ENCODE measurements around the gene COLEC11. TPM values are rescaled to one million over a fixed set of nuclear protein-coding genes. Genes with fewer than 3 reads are reported as not detected.
A peak's percentile ranks its signal among the peaks of the same experiment; 100 is the strongest.

Gene COLEC11
- total and polyA plus RNA-seq, 2 of the 13 experiments (the other 11 are each of a cell fraction or from before 2014, with no cell fraction given) = 1.5 to 3.0 TPM

DNA sequence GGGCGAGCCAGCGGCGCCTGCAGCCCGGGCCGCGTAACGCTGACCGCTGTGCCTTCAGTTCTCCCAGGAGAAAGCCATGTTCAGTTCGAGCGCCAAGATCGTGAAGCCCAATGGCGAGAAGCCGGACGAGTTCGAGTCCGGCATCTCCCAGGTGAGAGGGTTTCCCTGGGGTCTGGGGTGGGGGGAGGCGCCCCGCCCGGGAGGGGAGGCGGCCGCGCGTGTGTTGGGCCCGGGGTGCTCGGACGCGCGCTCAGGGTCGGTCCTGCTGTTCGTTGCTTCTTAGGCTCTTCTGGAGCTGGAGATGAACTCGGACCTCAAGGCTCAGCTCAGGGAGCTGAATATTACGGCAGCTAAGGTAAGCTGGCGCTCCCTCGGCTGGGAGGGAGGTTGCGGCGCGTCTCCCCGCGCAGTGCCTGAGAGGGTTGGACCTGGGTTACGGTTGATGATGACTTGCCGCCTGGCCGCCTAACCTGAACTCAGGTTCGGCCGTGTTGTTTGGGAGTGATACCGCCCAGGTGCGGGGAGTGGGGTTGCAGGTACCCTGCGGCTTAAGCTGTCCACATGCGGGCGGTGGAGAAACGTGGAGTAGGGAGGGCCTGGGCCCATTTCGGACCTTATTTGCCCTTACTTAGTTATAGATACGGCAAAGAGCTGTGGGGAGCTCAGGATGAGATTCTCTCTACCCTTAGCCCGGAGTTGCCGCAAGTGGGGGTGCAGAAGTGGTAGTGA lies 19.2 kb upstream of the COLEC11 start (continued):
- TF ChIP-seq PAWR (CRISPR knock-in tag; IDR thresholded peaks at IDR 0.05; ENCODE audit: borderline replicate concordance) (no peak; the same call in 1 of the 2 replicates), MYNN (CRISPR knock-in tag; IDR thresholded peaks at IDR 0.05; ENCODE audit: low read depth) (no peak), NCOA5 (CRISPR knock-in tag; IDR thresholded peaks at IDR 0.05) (no peak), ZNF441 (CRISPR knock-in tag; IDR thresholded peaks at IDR 0.05; ENCODE audit: borderline replicate concordance) (no peak), ZNF878 (CRISPR knock-in tag; IDR thresholded peaks at IDR 0.05) (no peak), ZNF432 (CRISPR knock-in tag; IDR thresholded peaks at IDR 0.05; ENCODE audit: borderline replicate concordance) (0 out of 2 replicates have a peak, but pooled peaks have one; percentile 46), NFE2L1 (CRISPR knock-in tag; IDR thresholded peaks at IDR 0.05; ENCODE audit: borderline replicate concordance) (0 out of 2 replicates have a peak, but pooled peaks have one; percentile 2), SSRP1 (CRISPR knock-in tag; IDR thresholded peaks at IDR 0.05) (no peak), FOSL1 (CRISPR knock-in tag; IDR thresholded peaks at IDR 0.05; ENCODE audit: borderline replicate concordance) (no peak), MEF2D (CRISPR knock-in tag; IDR thresholded peaks at IDR 0.05) (0 out of 2 replicates have a peak, but pooled peaks have one; percentile 47), EP300 (IDR thresholded peaks at IDR 0.05; ENCODE audit: low read depth in 2 of 2, low read length in 2 of 2) (no peak), EP300 (CRISPR knock-in tag; IDR thresholded peaks at IDR 0.05; ENCODE audit: borderline replicate concordance) (no peak), FOXO1 (CRISPR knock-in tag; IDR thresholded peaks at IDR 0.05) (peak; percentile 62), ATF7 (IDR thresholded peaks at IDR 0.05) (no peak), ATF7 (CRISPR knock-in tag; IDR thresholded peaks at IDR 0.05) (no peak; the same call in 1 of the 2 replicates), SKI (IDR thresholded peaks at IDR 0.05; ENCODE audit: partially characterized antibody) (no peak), TAF1 (CRISPR knock-in tag; IDR thresholded peaks at IDR 0.05) (no peak)
- TF ChIP-seq, protein P1, sequence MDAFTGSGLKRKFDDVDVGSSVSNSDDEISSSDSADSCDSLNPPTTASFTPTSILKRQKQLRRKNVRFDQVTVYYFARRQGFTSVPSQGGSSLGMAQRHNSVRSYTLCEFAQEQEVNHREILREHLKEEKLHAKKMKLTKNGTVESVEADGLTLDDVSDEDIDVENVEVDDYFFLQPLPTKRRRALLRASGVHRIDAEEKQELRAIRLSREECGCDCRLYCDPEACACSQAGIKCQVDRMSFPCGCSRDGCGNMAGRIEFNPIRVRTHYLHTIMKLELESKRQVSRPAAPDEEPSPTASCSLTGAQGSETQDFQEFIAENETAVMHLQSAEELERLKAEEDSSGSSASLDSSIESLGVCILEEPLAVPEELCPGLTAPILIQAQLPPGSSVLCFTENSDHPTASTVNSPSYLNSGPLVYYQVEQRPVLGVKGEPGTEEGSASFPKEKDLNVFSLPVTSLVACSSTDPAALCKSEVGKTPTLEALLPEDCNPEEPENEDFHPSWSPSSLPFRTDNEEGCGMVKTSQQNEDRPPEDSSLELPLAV (CRISPR knock-in tag; conservative IDR thresholded peaks at IDR 0.05; ENCODE audit: low read depth) = no peak
- TF ChIP-seq, protein P2, sequence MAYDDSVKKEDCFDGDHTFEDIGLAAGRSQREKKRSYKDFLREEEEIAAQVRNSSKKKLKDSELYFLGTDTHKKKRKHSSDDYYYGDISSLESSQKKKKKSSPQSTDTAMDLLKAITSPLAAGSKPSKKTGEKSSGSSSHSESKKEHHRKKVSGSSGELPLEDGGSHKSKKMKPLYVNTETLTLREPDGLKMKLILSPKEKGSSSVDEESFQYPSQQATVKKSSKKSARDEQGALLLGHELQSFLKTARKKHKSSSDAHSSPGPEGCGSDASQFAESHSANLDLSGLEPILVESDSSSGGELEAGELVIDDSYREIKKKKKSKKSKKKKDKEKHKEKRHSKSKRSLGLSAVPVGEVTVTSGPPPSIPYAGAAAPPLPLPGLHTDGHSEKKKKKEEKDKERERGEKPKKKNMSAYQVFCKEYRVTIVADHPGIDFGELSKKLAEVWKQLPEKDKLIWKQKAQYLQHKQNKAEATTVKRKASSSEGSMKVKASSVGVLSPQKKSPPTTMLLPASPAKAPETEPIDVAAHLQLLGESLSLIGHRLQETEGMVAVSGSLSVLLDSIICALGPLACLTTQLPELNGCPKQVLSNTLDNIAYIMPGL (CRISPR knock-in tag; IDR thresholded peaks at IDR 0.05; ENCODE audit: borderline replicate concordance in 1 of 2, low read depth in 1 of 2) = peak in 1 of 2 experiments; percentile 84; a peak in 1 of 4 replicates
- TF ChIP-seq, protein P3, sequence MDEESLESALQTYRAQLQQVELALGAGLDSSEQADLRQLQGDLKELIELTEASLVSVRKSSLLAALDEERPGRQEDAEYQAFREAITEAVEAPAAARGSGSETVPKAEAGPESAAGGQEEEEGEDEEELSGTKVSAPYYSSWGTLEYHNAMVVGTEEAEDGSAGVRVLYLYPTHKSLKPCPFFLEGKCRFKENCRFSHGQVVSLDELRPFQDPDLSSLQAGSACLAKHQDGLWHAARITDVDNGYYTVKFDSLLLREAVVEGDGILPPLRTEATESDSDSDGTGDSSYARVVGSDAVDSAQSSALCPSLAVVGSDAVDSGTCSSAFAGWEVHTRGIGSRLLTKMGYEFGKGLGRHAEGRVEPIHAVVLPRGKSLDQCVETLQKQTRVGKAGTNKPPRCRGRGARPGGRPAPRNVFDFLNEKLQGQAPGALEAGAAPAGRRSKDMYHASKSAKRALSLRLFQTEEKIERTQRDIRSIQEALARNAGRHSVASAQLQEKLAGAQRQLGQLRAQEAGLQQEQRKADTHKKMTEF (CRISPR knock-in tag; IDR thresholded peaks at IDR 0.05) = no peak
- TF ChIP-seq, protein P4, sequence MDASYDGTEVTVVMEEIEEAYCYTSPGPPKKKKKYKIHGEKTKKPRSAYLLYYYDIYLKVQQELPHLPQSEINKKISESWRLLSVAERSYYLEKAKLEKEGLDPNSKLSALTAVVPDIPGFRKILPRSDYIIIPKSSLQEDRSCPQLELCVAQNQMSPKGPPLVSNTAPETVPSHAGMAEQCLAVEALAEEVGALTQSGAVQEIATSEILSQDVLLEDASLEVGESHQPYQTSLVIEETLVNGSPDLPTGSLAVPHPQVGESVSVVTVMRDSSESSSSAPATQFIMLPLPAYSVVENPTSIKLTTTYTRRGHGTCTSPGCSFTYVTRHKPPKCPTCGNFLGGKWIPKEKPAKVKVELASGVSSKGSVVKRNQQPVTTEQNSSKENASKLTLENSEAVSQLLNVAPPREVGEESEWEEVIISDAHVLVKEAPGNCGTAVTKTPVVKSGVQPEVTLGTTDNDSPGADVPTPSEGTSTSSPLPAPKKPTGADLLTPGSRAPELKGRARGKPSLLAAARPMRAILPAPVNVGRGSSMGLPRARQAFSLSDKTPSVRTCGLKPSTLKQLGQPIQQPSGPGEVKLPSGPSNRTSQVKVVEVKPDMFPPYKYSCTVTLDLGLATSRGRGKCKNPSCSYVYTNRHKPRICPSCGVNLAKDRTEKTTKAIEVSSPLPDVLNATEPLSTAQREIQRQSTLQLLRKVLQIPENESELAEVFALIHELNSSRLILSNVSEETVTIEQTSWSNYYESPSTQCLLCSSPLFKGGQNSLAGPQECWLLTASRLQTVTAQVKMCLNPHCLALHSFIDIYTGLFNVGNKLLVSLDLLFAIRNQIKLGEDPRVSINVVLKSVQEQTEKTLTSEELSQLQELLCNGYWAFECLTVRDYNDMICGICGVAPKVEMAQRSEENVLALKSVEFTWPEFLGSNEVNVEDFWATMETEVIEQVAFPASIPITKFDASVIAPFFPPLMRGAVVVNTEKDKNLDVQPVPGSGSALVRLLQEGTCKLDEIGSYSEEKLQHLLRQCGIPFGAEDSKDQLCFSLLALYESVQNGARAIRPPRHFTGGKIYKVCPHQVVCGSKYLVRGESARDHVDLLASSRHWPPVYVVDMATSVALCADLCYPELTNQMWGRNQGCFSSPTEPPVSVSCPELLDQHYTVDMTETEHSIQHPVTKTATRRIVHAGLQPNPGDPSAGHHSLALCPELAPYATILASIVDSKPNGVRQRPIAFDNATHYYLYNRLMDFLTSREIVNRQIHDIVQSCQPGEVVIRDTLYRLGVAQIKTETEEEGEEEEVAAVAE (CRISPR knock-in tag; IDR thresholded peaks at IDR 0.05; ENCODE audit: borderline replicate concordance) = no peak
